ENCODE results near the gene DENND4C.

DENND4C gene

DNA sequence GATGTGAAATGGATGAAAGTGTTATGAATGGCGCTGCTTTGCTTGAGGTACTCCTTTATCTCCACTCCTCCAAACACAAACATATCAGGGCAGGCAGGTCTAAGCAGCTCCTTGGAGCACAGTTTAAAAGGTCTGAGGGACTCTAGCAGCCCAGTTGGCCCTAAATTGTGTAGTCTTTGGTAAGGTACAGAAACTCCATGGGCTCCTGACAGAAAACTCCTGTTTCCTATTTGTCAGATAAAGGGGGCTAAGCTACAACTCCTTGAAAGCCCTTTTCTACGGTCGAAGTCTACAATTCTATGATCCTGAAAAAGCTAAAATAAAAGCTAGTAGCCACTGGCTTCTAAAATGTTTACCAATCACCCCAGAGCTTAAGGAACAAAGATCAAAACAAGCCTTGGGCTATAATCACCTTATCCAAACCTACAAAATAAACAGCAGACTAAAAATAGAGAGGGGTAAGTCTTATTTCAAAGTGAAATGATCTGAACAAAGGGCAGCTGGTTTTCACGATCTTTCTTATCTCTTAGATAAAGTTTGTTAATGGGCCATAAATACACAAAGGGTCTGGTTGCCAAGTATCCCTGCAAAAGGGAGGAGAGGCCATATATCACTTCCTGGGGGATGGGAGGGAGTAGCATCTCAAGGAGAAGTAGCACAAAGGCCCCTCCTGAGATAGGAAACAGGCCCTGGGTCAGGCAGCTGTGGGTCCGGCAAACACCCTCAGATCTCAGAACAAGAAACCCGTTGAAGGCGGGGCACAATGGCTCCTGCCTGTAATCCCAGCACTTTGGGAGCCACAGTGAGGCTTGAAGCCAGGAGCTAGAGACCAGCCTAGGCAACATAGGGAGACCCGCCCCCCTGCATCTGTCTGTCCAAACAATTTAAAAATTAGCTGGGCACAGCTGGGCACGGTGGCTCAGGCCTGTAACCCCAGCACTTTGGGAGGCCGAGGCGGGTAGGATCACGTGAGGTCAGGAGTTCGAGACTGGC lies 28.3 kb upstream of the DENND4C start:
- H3K4me3 ChIP-seq (ENCODE audit: low read depth, low read length), result no peak overlapping the region

DNA sequence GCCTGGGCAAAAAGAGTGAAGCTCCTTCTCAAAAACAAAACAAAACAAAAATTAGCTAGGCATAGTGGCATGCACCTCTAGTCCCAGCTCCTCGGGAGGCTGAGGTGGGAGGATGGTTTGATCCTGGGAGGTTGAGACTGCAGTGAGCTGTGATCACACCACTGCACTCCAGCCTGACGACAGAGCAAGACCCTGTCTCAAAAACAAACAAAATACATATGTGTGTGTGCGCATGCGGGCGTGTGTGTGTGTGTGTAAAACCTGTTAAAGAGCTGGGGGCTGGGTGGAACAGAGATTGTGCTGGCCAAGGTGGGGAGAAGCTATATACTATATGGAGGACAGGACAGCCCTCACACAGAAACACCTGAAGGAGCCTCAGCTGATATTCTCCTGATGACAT lies 27.4 kb upstream of the DENND4C start:
- TF ChIP-seq, protein P1, sequence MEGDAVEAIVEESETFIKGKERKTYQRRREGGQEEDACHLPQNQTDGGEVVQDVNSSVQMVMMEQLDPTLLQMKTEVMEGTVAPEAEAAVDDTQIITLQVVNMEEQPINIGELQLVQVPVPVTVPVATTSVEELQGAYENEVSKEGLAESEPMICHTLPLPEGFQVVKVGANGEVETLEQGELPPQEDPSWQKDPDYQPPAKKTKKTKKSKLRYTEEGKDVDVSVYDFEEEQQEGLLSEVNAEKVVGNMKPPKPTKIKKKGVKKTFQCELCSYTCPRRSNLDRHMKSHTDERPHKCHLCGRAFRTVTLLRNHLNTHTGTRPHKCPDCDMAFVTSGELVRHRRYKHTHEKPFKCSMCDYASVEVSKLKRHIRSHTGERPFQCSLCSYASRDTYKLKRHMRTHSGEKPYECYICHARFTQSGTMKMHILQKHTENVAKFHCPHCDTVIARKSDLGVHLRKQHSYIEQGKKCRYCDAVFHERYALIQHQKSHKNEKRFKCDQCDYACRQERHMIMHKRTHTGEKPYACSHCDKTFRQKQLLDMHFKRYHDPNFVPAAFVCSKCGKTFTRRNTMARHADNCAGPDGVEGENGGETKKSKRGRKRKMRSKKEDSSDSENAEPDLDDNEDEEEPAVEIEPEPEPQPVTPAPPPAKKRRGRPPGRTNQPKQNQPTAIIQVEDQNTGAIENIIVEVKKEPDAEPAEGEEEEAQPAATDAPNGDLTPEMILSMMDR (IDR thresholded peaks at IDR 0.05; ENCODE audit: borderline replicate concordance, insufficient read depth, low read depth, low read length), result no peak
- H3K4me3 ChIP-seq (ENCODE audit: low read depth, low read length), result no peak overlapping the region

More for the DNA sequence above, 28.3 kb upstream of the DENND4C start:
- TF ChIP-seq, protein P1 (IDR thresholded peaks at IDR 0.05; ENCODE audit: borderline replicate concordance, insufficient read depth, low read depth, low read length), result no peak

DNA sequence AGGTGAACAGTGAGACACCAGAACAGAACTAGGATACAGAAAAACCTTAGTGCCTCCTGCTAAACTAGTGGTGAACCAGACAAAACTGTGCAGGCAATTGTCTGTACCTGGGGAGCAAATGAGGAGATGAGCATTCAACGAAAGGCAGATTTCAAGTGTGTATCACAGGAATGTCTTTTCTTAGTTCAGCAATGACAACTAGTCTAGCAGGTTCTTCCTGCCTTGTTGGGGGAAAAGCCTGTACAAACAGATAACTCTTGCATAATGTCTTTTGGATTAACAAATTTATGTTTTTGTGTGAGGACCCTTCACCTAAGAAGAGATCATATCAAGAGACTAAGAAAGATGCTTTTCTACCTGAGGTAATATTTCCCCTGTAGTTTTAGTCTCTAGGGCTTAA lies 21.8 kb upstream of the DENND4C start:
- TF ChIP-seq, protein P1 (IDR thresholded peaks at IDR 0.05; ENCODE audit: borderline replicate concordance, insufficient read depth, low read depth, low read length), result no peak
- no peak overlapping the region for H3K4me3 ChIP-seq (ENCODE audit: low read depth, low read length)

DNA sequence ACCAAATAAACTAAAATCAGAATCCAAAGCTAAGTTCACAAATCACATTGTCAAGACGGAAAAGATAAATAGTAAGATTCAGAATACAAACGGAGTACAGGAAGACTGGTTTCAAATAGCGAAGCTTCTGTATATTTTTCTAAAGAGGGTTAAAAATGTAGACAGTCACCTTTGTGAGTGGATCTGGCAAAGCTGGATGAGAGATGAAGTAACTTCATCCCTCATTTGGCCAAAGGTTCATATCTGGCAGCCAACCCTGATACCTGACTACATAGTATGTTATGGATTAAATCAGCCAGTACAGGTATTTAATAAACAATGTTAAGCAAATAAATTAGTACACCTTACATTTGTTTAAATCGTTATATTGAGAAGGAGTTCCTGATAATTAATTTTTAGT lies 21.3 kb upstream of the DENND4C start:
- TF ChIP-seq, protein P1 (IDR thresholded peaks at IDR 0.05; ENCODE audit: borderline replicate concordance, insufficient read depth, low read depth, low read length), result no peak
- no peak overlapping the region for H3K4me3 ChIP-seq (ENCODE audit: low read depth, low read length)

DNA sequence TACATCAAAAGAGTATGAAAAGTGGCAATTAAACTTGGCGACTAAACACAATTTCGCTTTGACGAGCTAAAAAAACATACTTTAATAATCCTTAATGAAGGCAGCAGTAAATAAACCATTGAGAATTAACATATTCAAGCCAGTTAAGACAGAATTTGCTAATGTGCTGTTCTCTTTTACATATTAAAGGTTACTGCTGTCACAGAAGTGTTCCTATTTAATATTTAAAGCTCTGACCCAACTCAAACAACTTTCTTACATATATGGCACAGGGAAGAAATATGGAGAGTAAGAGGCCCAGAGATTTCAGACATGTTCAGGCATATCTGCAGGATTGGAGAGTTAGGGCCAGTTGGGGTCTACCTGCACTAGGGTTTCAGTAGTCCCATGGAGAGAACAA lies 16.7 kb upstream of the DENND4C start:
- no peak overlapping the region for H3K4me3 ChIP-seq (ENCODE audit: low read depth, low read length)
- TF ChIP-seq, protein P1 (IDR thresholded peaks at IDR 0.05; ENCODE audit: borderline replicate concordance, insufficient read depth, low read depth, low read length), result no peak

DNA sequence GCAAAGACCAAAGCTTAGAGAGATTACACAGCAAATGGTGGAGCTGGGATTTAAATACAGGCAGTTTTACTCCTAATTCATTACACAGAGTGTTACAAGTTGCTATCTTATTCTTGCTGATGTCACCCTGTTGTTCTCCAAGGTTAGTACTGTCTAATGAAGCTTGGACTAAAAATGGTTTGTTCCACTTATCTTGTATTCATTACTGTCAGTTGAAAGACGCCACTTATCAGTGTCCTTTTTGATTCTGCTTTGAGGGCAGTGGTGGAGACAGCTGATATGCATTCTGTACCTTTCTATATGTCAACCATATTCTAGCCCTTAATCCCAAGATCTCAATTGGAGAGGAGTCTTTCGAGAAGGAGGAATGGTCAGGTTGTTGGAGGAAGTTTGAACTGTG lies 14.0 kb upstream of the DENND4C start:
- H3K4me3 ChIP-seq (ENCODE audit: low read depth, low read length), result no peak overlapping the region
- TF ChIP-seq, protein P1 (IDR thresholded peaks at IDR 0.05; ENCODE audit: borderline replicate concordance, insufficient read depth, low read depth, low read length), result no peak

DNA sequence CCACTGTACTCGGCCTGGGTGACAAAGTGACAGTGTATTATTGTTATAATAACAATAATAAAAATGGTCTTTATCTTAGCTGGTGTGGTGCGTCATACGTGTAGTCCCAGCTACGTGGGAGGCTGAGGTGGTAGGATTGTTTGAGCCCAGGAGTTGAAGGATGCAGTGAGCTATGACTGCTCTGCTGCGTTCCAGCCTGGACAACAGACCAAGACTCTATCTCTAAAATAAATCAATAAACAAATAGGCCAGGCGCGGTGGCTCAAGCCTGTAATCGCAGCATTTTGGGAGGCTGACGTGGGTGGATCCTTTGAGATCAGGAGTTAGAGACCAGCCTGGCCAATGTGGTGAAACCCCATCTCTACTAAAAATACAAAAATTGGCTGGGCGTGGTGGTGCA lies 9.2 kb upstream of the DENND4C start:
- H3K4me3 ChIP-seq (ENCODE audit: low read depth, low read length), result no peak overlapping the region
- TF ChIP-seq, protein P1 (IDR thresholded peaks at IDR 0.05; ENCODE audit: borderline replicate concordance, insufficient read depth, low read depth, low read length), result no peak

All from GM12875 (cell line).